NCI-H526 treated with DMSO at 0.1 percent for 48 hours (cell line): ENCODE measurements around the gene EYA2.

Source experiments
- DNase-seq: peaks from one replicate; lab custom pipeline; 2025; lab: John Stamatoyannopoulos, UW

EYA2 gene

DNA sequence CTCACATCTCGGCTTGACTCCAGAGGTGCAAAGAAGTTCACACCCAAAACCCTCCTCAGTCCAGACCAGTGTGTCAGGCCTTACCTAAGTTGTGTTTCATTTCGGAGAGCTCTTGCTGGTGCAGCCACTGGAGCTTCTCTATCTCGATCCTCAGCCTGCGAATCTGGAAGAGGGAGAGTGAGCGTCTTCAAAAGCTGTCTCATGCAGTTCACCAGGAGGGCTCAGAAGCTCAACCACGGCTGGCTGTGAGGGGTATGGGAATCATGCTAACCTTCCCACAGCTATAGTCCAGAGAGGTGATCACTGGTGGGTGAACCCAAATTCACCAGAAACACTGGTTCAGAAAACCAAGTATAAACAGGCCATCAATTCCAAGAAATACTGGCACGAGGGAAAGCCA is 332.5 kb downstream of the EYA2 start:
- no peak for DNase-seq

DNA sequence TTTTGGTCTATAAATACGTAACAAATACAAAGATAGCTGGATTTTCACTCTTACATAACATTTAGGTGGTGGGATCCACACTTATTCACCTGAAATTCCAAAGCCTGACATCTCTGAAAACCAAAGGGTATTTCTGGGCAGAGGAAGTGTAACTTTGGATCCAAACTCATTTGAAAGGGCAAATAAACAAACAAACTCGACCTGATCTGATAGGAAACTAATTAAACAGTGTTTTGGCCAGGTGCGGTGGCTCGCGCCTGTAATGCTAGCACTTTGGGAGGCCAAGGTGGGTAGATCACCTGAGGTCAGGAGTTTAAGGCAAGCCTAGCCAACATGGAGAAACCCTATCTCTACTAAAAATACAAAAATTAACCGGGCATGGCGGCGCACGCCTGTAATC is 332.9 kb downstream of the EYA2 start:
- DNase-seq, result no peak

DNA sequence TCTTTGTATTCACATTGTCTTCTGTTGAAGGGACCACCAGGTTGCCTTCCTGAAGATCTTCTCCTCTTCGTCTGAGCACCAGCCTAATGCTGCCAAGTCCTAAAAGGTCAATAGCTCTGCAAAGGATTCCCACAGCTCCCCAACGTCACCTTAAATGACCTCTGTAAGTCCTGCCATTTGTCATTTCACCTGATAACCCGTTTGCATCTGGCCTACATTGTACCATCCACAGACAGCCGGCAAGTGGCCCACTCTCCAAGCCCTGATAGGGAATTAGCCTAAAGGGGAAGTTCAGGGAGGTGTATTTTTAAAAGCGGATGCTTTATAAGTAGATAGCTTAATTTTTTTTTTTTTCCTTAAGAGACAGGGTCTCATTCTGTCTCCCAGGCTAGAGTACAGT is 334.0 kb downstream of the EYA2 start:
- no peak for DNase-seq

DNA sequence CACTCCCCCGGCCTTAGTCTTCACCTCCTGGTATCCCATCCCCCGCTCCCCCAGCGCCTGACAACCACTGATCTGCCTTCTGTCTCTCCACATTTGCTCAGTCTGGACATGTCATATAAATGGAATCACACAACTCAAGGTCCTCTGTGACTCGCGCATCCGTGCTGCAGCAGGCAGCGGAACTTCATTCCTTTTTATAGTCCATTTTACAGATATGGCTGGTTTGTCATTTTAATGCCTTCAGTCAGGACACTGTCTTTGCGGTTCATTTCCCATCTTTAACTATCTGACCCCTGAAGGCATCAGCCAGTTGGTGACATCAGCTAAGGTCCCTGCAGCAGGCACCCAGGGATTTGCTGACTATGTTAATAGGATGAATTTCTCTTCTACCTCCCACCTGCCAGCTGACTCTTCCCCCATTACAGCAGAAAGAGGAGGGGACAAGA is 336.2 kb downstream of the EYA2 start:
- DNase-seq, result no peak

DNA sequence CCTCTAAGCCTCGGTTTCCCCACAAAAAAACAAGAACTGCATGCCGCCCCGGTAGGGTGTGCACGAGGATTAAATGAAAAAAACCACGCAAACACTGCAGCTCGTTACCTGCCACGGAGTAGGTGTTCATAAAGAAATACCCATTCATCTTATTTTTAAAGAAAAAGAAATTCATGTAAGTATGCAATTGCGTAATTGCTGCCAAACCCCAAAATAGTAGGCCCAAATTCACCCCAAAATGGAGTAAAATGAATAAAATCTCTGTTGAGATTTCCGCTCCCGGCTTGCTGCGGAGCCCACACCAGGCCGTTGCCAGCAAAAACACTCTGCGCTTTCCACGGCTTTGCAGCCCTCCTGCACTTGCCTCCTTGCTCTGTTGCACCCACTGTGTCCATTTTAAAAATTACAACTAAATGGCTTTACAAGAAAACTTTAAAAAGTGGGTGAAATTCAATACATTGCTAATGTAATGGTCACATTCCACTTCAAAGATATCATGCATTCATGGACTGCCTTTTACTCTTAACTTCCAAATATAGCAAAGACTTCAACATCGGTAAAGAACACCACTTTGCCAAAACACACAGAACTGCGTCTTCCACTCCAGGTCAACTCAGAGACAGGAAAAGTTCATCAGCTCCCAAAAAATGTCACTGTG is 336.9 kb downstream of the EYA2 start:
- DNase-seq, result no peak

DNA sequence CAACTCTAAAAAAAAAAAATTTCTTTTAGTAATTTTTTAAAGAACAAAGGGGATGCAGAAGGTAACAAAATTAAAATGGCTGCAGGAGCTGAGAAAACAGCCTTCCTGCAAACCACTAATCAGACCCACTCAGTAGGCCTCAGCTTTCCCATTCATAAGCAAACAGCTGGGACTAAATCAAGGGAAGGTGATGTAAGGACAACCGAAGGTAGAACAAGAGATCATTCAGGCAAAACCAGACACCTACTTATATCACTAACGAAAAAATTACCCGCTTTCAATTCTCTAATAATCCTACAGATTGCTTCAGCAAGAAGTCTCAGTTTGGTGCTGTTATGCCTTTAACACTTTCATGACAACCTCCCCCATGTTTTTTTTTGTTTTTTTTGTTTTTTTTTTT is 337.9 kb downstream of the EYA2 start:
- no peak for DNase-seq

DNA sequence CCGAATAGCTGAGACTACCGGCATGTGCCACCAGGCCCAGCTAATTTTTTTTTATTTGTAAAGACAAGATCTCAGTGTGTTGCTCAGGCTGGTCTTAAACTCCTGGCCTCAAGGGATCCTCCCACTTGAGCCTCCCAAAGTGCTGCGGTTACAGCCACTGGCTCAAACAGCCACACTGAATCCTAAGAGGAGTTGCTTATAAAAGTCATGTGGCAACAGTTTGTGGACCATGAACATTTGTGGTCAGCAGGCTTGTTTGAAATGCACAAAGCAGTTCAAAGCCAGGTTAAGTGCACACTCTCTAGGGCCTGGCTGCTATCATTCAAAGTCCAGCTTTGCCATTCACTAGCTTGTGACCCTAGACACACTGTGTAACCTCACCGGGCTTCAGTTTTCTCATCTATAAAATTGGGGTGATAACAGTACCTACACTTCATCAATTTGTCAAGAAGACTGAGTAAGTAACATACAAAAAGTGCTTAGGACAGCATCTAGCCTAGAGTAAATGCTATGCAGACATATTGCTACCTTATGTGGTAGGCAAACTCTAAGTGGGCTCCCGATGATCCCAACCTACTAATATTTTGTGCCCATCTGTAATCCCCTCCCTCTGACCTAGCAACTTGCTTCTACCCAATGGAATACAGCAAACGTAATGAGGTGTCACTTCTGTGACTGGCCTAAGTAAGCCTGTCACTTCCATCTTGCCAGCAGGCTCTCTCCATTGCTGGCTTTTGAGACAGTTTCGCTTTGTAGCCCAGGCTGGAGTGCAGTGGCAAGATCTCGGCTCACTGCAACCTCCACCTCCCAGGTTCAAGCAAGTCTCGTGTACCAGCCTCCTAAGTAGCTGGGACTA is 338.9 kb downstream of the EYA2 start:
- DNase-seq, result no peak

DNA sequence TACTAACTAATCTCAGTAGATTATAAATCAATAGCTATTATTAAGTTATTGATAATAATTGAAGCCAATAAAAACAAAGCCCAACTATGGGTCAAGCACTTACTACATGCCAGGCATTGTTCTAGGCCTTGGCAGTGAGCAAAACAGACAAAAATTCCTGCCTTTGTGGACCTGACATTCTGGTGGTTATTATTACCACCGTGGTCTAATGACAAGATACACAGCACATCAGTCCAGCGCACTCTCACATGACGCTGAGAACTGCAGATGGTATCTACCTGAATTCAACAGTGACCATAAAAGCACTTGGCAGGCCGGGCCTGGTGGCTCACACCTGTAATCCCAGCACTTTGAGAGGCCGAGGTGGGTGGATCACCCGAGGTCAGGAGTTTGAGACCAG is 340.5 kb downstream of the EYA2 start:
- DNase-seq, result no peak

DNA sequence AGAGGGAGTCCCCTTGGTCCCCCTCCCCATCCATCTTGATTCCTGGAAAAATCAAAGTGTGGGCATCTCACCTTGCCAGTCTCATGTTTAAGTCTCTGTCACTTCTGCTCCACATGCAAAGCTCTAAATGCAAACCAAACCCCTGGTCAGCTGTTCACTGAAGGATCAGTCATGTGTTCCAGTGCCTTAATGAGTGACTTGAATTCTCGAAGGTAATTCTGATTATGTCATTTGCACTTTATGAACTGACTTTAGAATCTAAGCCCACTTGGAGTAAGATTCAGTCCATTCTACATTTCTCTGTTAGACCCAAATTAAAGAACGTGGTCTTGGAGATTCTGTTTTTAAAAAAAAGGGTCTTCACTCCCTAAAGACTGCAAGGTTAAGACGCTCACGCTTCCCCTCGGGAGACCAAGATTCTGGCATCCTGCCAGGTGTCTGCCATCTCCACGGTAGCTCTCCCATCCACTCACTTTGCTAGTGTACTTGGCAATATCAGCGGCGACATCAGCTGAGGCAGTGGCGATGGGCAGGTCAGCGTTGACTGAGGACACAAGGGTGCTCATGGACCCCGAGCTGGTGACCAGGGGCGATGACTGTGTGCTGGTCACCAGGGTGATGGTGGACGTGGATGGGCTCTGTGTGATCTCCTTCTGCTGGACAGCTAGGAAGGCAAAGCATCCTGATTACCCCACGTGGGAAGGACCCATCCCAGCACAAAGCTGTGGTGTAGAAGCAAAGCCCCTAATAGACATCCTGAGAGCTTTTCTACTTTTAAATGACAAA is 341.4 kb downstream of the EYA2 start:
- DNase-seq, result no peak

DNA sequence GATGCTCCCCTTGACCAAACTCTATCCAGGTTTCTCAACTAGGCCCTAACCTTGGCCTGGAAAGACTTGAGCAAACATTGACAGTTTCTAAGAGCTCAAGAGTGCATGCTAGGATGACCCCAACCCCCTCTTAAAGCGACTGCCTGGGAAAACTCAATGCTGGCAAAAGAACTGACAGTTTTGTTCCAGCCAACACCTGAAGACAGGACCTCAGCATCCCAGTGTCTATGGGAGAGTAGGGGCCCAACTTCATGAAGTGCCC is 341.9 kb downstream of the EYA2 start:
- DNase-seq, result no peak

DNA sequence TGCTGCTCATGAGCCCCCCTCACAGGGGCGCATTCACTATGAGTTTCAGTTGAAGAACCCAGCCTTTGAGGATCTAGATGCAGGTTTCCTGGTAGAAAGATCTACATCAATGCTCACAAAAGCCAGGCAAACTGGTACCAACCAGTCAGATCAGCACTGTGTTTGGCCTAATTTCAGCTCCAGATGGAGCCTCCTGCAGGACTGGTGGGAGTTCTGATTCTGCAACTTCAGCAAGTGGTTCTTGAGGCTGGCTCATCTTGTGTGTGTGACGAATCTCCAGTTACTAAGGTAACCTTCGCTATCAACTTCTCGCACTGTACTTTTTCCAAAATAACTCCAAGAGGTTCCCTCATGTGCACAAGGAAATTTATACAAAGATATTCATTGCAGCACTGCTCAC is 343.1 kb downstream of the EYA2 start:
- no peak for DNase-seq
